DLD1 (cell line): ENCODE results near the gene LIMS2.

Experiments used
- in situ Hi-C: cut with HindIII; loops from 2 replicates; pipeline ENCODE4 v1.10.0; 2017; ENCODE audit warnings: low sequenced_read_pairs

Gene LIMS2, protein sequence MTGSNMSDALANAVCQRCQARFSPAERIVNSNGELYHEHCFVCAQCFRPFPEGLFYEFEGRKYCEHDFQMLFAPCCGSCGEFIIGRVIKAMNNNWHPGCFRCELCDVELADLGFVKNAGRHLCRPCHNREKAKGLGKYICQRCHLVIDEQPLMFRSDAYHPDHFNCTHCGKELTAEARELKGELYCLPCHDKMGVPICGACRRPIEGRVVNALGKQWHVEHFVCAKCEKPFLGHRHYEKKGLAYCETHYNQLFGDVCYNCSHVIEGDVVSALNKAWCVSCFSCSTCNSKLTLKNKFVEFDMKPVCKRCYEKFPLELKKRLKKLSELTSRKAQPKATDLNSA

DNA sequence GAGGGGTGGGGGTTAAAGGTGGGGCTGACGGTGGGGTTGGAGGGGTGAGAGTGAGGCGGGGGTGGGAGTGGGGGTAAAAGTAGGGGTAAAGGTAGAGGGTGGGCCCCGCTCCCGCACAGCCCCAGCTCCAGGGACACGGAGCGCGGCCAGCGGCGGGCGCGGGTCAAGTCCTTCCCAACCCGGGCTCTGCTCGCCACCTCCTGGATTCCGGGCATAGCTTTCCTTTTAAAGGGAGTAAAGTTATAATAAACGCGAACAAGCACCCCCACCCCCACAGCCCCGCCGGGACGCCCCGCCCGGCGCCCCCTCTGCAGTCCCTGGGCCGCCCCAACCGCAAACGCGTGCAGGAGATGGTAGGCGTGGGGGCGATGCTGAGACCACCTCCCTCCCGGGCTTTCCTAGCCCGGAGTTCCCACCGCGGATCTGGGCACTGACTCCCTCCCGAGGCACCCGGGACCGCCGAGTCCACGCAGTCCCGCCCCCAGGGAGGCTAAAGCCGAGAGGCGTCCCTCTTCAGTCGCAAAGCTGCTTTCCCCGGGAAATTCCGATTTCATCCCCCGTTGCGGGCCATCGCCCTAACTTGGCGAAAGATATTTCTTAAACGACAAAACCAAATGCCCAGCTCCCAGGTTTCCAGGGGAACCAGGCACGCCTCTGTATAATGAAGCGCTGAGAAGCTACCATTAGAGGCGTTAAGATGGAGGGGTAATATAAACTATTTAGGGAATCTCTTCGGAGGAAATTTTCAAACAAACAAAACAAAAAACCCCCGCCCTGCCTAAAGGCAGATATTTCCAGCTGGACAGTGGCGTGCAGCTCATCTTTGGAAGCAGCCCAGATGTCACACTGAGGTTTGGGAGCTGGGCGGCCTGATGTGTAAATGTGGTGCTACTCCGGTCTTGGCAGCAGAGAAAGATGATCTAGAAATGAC is at the start of gene LIMS2:
Gene LIMS2, minus strand, starts transcription at position 200 of the 931 bp plus-strand sequence. CDS start 506 bp downstream, outside the sequence.
- in situ Hi-C loops = no loop called here

DNA sequence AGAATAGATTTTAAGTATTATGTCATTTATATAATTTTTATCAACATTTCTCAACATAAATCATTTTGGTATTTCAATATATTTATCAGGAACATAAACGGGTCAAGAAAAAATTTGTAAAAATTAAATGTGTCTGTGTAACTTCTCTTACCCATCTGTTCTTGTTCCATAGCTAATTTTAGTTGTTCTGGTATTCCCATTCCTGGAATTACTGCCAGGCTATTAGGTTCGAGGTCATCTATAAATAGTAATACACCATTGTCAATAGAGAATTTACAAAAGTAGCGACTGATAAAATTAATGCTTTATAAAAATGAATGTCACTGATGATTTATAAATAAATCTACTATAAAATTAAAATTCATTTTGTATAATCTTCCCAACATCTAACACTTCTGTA is 47.5 kb upstream of the LIMS2 start:
- in situ Hi-C loops = no loop called here

DNA sequence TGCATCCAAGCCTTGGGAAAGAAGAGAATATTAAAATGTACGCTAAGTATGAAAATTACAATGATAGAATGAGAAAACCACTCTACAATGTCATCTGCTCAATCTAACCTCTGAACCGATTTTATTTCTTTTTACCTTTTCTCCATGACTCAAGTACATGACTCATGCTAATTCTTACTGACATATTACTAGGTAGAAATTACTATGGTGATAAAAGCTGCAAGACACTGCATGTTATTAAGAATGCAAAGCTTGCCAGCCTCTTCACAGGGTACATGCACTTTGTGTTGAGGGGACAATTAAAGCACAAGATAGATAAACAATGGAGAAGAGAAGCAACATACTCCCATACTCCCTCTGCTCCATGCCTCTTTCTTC is 46.6 kb upstream of the LIMS2 start:
- in situ Hi-C loops = no loop called here

DNA sequence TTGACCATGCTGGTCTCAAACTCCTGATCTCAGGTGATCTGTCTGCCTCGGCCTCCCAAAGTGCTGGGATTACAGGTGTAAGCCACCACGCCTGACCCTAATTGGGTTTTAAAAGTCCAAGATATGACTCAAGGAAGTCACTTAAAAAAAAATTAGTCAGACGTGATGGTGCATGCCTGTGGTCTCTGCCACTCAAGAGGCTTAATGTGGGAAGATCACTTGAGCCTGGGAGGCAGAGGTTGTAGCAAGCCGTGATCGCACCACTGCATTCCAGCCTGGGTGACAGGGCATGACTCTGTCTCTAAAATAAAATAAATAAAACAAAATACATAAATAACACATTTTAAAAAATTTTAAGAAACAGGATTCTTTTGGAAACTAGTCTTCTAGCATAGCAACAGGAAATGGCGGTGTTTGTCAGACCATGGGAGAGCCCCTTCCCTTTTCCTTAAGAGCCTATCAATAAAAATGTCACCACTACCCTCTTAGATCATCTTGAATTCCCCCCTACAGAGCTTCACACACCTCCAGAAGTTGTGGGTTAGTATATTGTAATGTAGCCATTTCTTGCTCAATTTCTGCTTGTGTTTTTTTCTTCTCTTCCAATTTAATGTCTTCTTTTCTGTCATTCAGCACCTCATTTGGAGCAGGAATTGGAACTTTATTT is 46.1 kb upstream of the LIMS2 start:
- in situ Hi-C loops = no loop called here

- in situ Hi-C loops = no loop called here
These were observed 44.2 kb upstream of the LIMS2 start for GRCh38 chr2:127719301-127720218.

DNA sequence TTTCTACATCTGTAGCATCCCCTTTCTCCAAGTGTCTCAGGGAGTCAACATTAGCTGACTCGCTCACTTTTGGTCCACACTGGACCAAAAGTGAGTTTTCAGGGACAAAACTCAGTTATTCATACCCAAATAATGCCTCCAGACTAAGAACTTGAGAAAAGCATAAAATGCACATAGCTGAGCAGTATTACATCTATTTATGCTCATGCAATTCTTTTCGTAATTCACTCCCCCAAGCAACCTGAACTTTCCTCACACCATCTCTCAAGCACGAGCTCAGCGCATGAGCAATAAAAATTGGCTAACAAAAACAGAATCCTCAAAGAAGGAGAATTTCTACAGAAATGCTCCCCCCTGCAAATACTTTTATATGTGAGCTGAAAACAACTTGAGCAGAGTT is 42.9 kb upstream of the LIMS2 start:
- in situ Hi-C loops = no loop called here

GRCh38 chr2:127715778-127716449 is 40.6 kb upstream of the LIMS2 start:
- in situ Hi-C loops = no loop called here

GRCh38 chr2:127713562-127713961 is 38.2 kb upstream of the LIMS2 start:
- in situ Hi-C loops = no loop called here

- in situ Hi-C loops = no loop called here
These were observed 37.7 kb upstream of the LIMS2 start for GRCh38 chr2:127712999-127713398.

DNA sequence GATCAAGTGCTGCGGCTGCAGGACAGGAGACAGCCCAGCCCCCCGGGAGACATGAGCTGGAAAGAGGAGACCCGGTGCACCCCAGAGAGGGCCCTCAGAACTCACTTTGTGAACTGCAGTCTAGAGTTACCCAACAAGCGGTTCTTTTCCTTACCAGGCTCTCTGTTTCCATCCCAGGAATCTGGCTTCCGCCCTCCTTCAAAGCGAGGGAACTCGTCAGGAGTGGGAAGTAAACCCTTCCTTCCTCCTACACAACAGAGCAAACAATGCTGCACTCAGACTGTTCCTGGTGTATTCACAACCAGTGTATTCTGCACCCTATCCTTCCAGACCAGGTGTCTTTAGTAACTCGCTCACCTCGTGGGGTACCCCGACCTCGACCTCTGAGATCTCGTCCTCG is 34.0 kb upstream of the LIMS2 start:
- in situ Hi-C loops = loop anchor here (5.0 kb wide), 1 partner anchor 68 kb away; no protein-coding TSS in a partner anchor

DNA sequence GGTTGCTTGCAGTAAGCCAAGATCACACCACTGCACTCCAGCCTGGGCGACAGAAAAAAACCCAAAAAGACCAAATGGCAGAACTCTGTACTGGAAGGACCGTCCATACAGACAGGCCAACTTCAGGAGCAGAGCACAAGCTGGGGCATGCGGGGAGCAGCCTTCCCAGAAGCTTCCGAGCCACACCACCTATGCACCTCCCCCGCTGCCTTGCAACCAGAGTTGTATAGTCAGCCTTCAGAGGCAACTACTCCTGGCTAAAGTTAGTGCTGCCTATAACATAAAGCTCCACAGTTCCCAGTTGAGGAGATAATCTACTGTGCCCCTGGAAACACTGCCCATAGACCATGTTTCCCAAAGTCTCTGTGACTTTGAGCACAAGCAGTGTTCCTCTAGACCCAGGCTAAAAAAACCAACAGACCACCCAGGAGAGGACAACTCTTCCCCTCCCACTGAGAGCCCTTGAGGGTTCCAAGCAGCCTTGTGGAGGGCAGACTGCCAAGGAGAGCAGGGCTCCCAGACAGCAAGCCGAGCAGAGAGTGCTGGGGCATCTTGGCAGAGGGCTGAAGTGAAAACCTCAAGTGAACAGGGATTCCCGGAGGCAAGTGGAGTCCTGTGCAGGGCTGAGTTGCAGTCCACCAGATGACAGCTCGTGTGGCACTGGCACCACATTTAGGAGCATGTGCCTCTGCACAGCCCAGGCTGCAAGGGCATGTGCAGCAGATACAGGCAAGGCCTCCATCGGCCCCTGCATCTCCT is 32.7 kb upstream of the LIMS2 start:
- in situ Hi-C loops = loop anchor here (5.0 kb wide), 1 partner anchor 69 kb away; no protein-coding TSS in a partner anchor

DNA sequence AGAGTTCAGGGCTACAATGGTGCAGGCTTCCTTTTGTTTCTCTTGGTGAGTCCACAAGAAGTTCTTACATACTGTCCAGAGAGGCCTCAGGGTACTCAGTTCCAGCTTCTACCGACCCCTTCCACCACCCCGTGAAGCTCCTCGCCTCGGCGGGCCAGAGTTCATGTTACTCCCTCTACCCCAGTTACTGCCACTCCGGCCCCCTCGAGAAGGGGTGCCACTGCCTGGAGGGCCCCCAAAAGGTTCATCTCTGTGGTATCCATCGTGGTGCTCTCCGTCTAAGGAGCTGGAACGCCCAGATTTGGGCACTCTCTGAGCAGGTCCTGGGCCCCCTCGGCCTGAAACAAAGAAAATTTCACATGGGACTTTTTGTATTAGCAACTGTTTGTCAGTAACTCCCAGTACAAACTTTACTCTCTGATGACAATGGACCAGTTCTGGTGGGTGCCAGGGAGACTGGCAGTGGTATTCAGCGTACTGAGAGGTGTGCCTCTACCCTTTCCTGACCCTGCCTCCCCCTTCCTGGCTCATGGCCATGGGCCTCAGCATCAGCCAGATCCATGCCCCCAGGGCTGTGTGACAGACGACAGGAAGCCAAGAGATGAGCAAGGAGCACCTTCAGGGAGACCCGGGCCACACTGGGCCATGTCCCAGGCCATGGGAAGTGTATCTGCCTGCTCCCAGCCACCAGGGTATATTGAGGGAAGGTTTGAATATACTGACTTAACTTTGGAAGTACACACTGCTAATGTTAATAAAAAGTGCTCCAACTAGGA is 31.1 kb upstream of the LIMS2 start:
- in situ Hi-C loops = loop anchor here (5.0 kb wide), 1 partner anchor 71 kb away; no protein-coding TSS in a partner anchor

- in situ Hi-C loops = loop anchor here (5.0 kb wide), 1 partner anchor 72 kb away; no protein-coding TSS in a partner anchor
These were observed 30.2 kb upstream of the LIMS2 start for GRCh38 chr2:127705391-127706065.

DNA sequence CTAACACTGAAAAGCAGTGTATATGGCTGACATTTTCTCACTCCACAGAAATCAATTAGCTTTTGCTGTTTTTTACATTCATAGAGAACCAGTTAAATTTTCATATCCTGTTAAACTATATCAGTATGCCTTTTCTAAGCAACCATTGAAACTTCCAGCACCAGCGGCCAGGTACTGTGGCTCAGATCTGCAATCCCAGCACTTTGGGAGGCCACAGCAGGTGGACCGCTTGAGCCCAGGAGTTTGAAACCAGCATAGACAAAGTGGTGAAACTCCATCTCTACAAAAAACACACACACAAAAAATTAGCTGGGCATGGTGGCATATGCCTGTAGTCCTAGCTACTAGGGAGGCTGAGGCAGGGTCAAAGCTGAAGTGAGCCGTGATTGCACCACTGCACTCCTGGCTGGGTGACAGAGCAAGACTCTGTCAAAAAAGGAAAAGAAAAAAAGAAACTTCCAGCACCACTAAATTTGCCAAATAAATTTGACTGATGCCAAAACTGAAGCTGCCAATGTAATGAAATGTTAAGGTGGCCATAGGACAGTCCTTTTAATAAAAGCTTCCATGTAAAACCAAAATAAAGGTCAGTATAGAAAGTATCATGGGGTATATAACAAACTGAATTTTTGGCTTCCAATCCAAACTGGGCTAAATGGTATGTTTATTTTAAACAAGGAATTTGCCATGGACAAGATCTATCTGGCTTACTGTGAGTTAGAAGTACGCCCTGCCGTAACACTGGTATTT is 29.5 kb upstream of the LIMS2 start:
- in situ Hi-C loops = loop anchor here (5.0 kb wide), 1 partner anchor 72 kb away; no protein-coding TSS in a partner anchor

DNA sequence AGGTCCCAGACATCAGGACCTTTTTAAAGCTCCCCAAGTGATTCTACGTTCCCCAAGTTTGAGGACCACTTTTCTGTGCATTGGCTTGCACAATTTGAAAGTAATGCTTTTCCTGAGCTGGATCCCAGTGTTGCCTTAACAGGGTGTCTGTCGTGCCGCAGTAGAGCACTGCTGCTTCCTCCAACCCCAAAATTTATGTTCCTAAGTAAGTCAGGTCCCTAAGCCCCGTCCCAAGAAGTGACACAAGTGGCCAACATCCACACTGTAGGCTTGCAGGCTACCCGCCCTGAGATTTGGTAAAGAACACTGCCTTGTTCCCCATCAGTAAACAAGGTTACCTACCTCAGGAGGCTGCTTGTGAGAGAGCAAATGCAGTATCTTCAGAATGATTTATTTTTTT is 28.0 kb upstream of the LIMS2 start:
- in situ Hi-C loops = no loop called here

DNA sequence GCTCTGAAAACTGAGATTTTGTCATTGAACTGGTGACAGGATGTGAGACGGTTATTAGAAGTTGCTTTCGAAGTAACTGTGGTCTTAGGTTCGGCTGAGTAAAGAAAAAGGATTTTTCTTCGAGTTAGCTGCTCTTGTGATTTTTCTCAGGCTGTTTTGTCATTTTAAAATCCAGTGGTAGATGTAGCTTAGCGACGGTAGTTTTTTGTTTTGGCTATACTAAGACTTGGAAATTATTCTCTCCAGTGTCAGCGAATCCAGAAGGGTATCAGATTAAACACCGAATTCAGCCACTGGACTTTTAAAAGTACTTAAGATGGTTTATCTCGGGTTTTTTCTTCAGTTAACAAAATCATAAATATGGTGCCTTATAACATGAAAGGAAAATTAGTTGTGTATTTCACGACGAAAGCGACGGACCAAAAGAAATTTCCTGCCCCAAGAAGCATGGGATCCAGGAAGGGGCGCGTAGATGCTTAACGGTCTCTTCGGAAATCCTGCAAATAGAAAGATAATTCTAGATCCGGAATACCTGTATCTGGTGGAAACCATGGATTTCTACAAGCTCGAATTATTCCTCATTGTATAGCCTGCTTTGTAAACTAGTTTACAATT is 27.2 kb upstream of the LIMS2 start:
- in situ Hi-C loops = no loop called here
